ENCODE data around the gene TRAFD1.
A peak's percentile ranks its signal among the peaks of the same experiment; 100 is the strongest.

Gene TRAFD1

GRCh38 chr12:112175361-112176155 is 50.2 kb downstream of the TRAFD1 start:
- no peak for DNase-seq

GRCh38 chr12:112176321-112177010 is 51.1 kb downstream of the TRAFD1 start:
- DNase-seq: no peak

GRCh38 chr12:112178796-112179195 is 53.4 kb downstream of the TRAFD1 start:
- DNase-seq: no peak

GRCh38 chr12:112179341-112179740 is 54.0 kb downstream of the TRAFD1 start:
- no peak for DNase-seq

- DNase-seq: no peak
Observed at GRCh38 chr12:112179916-112180315, 54.6 kb downstream of the TRAFD1 start.

- no peak for DNase-seq
Observed at GRCh38 chr12:112180422-112180821, 55.1 kb downstream of the TRAFD1 start.

GRCh38 chr12:112182499-112182898 is 57.1 kb downstream of the TRAFD1 start:
- peak in 50 of 51 donors; percentile 6 to 96 (median 82) for DNase-seq

GRCh38 chr12:112183141-112184021 is 58.0 kb downstream of the TRAFD1 start:
- DNase-seq: peak in 4 of 51 donors; percentile 17 to 61 (median 29)

GRCh38 chr12:112184056-112184887 is 58.9 kb downstream of the TRAFD1 start:
- no peak for DNase-seq

GRCh38 chr12:112185093-112185923 is 59.9 kb downstream of the TRAFD1 start:
- peak in 5 of 51 donors; percentile 10 to 32 (median 20) for DNase-seq

- no peak for DNase-seq
Observed at GRCh38 chr12:112188130-112188830, 62.9 kb downstream of the TRAFD1 start.

GRCh38 chr12:112190231-112191025 is 65.1 kb downstream of the TRAFD1 start:
- no peak for DNase-seq

- DNase-seq: no peak
Observed at GRCh38 chr12:112191201-112191600, 65.8 kb downstream of the TRAFD1 start.

GRCh38 chr12:112191840-112192321 is 66.5 kb downstream of the TRAFD1 start:
- no peak for DNase-seq

- no peak for DNase-seq
Observed at GRCh38 chr12:112192475-112192874, 67.1 kb downstream of the TRAFD1 start.

GRCh38 chr12:112194601-112195247 is 69.4 kb downstream of the TRAFD1 start:
- no peak for DNase-seq

GRCh38 chr12:112196196-112196875 is 71.0 kb downstream of the TRAFD1 start:
- DNase-seq: no peak

All from hypothalamus (tissue), 51 donors.